Sigmoid colon (tissue), 7 donors: ENCODE results near the gene CASZ1. TPM values are rescaled to one million over a fixed set of nuclear protein-coding genes. Genes with fewer than 3 reads are reported as not detected.

Source experiments
- DNase-seq: peaks from one replicate; pipeline ENCODE4 v3.0.0-alpha.2; 2019
- H3K27ac ChIP-seq, 4 donors: fragments of 200-600 bp; sonication (generic); one replicate each; pipeline ENCODE4 v1.5.1; 2016 to 2019; ENCODE audit warnings: mild to moderate bottlenecking in 1 of 4
- H3K27me3 ChIP-seq, 3 donors: fragments of 200-600 bp; sonication (generic); one replicate each; pipeline ENCODE4 v1.5.1; 2019; ENCODE audit warnings: mild to moderate bottlenecking in 1 of 3
- H3K36me3 ChIP-seq, 4 donors: fragments of 200-600 bp; sonication (generic); one replicate each; pipeline ENCODE4 v1.5.1; 2016 to 2019
- H3K4me1 ChIP-seq, 4 donors: fragments of 200-600 bp; sonication (generic); one replicate each; pipeline ENCODE4 v1.5.1; 2017 to 2019
- H3K4me3 ChIP-seq, 4 donors: fragments of 200-600 bp; sonication (generic); one replicate each; pipeline ENCODE4 v1.5.1; 2017 to 2019; ENCODE audit warnings: mild to moderate bottlenecking in 2 of 4, moderate library complexity in 1 of 4
- H3K9me3 ChIP-seq, 4 donors: fragments of 200-600 bp in 3 of 4; sonication (generic) in 3 of 4; one replicate each; pipeline versions ENCODE4 v1.5.1 to v1.6.1; 2013 to 2019
- CTCF ChIP-seq, 4 experiments: fragments of 450-650 bp in 3 of 4; fragments of 200-600 bp in 1 of 4; IDR thresholded peaks; one replicate each; pipeline ENCODE4 v1.5.1; 2016 to 2019; ENCODE audit warnings: antibody characterized with exemption in 4 of 4, mild to moderate bottlenecking in 3 of 4, moderate library complexity in 2 of 4
- EP300 ChIP-seq, 4 donors: sonication (generic); formaldehyde crosslinking; IDR thresholded peaks; one replicate each; pipeline ENCODE4 v1.6.1; 2017; ENCODE audit warnings: antibody characterized with exemption in 4 of 4
- POLR2A ChIP-seq, 2 donors: fragments of 450-650 bp; IDR thresholded peaks; one replicate each; pipeline ENCODE4 v1.6.1; 2016; ENCODE audit warnings: antibody characterized with exemption in 2 of 2, mild to moderate bottlenecking in 2 of 2, moderate library complexity in 2 of 2
- POLR2AphosphoS5 ChIP-seq, 4 donors: sonication (generic); formaldehyde crosslinking; IDR thresholded peaks; one replicate each; pipeline ENCODE4 v1.6.1; 2017; ENCODE audit warnings: antibody characterized with exemption in 4 of 4
- WGBS, 2 donors: extraction: QIAGEN DNeasy Blood & Tissue Kit; methylation state at CpG; one replicate each; pipeline ENCODE4 v1.1.7; 2013; 5-methylcytosine and 5-hydroxymethylcytosine counted together
- intact Hi-C: fragments of 100-400 bp; cut with DNase I; formaldehyde crosslinking; loops from one replicate; pipeline ENCODE4 v1.15.1; 2023
- polyA plus RNA-seq, 3 donors: library from polyadenylated mRNA; stranded (reverse); fragments of 200-250 nt; gene quantifications; one replicate each; pipeline ENCODE4 v1.2.3, GENCODE V29; 2013
- total RNA-seq, 4 donors: library from RNA; depleted of rRNA; stranded (reverse); fragments of >200 nt; gene quantifications; one replicate each; pipeline ENCODE4 v1.1.0, GENCODE V29; 2016
- donor health status: healthy with polysubstance abuse.
- donor health status: Bipolar disorder and iron deficiency.
- donor health status: healthy.

The CASZ1 gene
- total and polyA plus RNA-seq, 7 donors = 4.2 to 47.9 (median 23.6) TPM

DNA sequence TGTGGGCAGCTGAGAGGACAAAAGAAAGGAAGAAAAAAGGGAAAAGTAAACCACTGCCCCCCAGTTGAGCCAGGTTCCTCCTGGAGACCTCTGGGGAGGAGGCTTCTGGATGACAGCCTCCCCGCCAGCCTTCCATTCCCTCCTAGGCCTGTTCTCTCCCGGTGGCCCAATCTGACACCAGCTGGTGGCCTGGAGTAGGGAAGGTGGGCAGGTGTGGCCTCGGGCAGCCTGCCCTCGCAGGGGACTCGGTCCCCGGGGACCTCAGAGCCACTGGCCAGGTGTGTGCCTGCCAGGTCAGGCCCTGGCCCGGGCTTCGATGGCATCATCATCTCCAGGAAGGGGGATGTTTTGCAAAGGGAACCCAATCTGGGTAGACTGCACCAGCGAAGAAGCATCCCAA is 159.0 kb downstream of the CASZ1 start:
- H3K4me3 ChIP-seq = no peak overlapping the region
- H3K27me3 ChIP-seq = peaks cover 0 to 4% (median 0%) of the 10 kb centered on the region in 3 donors
- intact Hi-C loops = no loop called here
- H3K36me3 ChIP-seq = peaks cover 5 to 21% (median 7%) of the 10 kb centered on the region in 4 donors
- WGBS, 2 donors = 82 to 89% methylated on average over 9 of the region's 9 CpGs
- peak; percentile 62 for DNase-seq
- TF ChIP-seq CTCF (IDR thresholded peaks at IDR 0.05) (no peak), POLR2AphosphoS5 (IDR thresholded peaks at IDR 0.05) (no peak), POLR2A (IDR thresholded peaks at IDR 0.05) (no peak), EP300 (IDR thresholded peaks at IDR 0.05) (no peak)
- no peaks in the 10 kb centered on the region for H3K9me3 ChIP-seq
- H3K27ac ChIP-seq = peak overlapping the region in 3 of 4 donors; percentile 79 to 84 (median 84)
- peaks cover 0 to 68% (median 64%) of the 10 kb centered on the region in 4 donors for H3K4me1 ChIP-seq

- intact Hi-C loops = no loop called here
- H3K36me3 ChIP-seq = peaks cover 5 to 12% (median 6%) of the 10 kb centered on the region in 4 donors
- H3K9me3 ChIP-seq = no peaks in the 10 kb centered on the region
- H3K4me3 ChIP-seq = no peak overlapping the region
- H3K4me1 ChIP-seq = peaks cover 0 to 61% (median 55%) of the 10 kb centered on the region in 4 donors
- WGBS, 2 donors = 81 to 90% methylated on average over 18 of the region's 18 CpGs
- DNase-seq = peak; percentile 86
- H3K27ac ChIP-seq = peak overlapping the region; percentile 69 to 84 (median 81)
- TF ChIP-seq POLR2AphosphoS5 (IDR thresholded peaks at IDR 0.05) (peak in 1 of 4 donors; percentile 64), EP300 (IDR thresholded peaks at IDR 0.05) (no peak), POLR2A (IDR thresholded peaks at IDR 0.05) (no peak)
- H3K27me3 ChIP-seq = peaks cover 0 to 4% (median 0%) of the 10 kb centered on the region in 3 donors
Observed at GRCh38 chr1:10635992-10636391, 160.5 kb downstream of the CASZ1 start.

DNA sequence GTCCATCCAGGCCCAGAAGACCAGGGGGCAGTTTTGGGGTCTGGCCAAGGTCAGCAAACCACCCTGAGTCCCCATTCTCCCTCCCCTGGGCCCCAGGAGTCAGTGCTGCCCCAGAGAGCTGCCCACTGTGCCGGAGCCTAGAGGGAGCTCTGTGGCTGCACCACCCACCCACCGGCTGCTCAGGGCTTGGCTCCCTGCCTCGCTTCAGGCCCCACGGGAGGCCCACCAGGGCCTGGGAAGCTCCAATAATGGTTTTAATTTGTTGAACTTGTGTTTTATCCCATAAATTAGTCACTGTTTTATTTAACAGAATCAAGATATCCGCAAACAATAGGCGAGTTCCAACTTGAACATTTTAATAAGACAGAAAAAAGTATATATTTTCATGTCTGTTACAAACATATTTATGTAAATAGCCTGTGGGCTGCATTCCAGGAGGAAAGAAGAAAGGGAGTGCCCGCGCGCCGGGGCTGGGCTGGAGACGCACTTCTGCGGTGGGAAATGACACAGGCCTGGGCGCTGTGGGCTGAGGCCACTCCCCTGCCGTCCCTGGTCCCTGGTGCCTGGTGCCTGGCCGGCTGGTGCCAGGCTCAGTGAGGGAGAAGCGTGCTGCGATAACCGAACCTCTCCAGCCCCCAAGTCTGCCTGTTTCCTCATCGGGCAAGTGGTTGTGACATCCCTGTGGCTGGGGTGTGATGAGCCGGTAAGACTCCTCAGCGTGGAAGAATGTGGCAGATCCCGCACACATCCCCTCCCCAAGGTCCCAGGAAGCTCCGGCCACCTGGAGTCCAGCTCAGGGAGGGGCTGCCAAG is 161.2 kb downstream of the CASZ1 start:
- H3K9me3 ChIP-seq = no peaks in the 10 kb centered on the region
- 16 to 59% methylated on average over 23 of the region's 23 CpGs for WGBS, 2 donors
- peak overlapping the region; percentile 69 to 84 (median 81) for H3K27ac ChIP-seq
- H3K36me3 ChIP-seq = peaks cover 5 to 14% (median 7%) of the 10 kb centered on the region in 4 donors
- no peak overlapping the region for H3K4me3 ChIP-seq
- H3K27me3 ChIP-seq = peaks cover 0 to 4% (median 0%) of the 10 kb centered on the region in 3 donors
- TF ChIP-seq POLR2AphosphoS5 (IDR thresholded peaks at IDR 0.05) (peak in 1 of 4 donors; percentile 28), EP300 (IDR thresholded peaks at IDR 0.05) (no peak), POLR2A (IDR thresholded peaks at IDR 0.05) (no peak)
- peaks cover 0 to 61% (median 52%) of the 10 kb centered on the region in 4 donors for H3K4me1 ChIP-seq
- peak; percentile 86 for DNase-seq
- intact Hi-C loops = no loop called here

DNA sequence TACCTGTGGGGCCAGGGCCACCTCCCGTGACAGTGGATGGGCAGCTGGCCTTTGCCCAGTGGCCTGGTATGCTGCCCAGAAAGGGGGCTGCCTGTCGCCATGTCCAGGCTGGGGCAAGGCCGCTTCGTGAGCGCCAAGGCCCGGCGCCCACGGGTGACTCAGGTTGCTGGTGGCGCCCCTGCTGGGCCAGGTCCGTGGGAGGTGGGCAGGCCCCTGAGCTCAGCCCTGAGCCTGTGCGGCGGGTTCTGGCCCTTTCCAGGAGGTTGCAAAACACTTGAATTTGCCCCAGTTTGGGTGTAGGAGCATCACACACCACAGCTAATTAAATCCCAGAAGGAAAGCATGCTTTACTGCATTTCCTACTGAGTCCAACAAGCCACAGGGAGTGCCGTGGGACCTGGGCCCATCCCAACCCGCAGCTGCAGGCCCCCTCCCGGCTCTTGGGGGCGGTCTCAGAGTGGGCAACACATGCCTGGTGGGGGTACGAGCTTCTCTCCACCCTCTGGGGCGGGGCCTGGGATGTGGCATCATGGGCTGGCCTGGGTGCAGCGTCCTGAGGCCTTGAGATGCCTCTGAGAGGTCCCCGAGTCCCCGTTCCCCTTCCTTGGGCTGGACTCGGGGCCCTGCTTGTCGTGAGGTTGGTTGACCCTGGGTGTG is 161.9 kb downstream of the CASZ1 start:
- DNase-seq = no peak
- intact Hi-C loops = no loop called here
- Histone ChIP-seq H3K27me3 (peaks cover 0 to 3% (median 0%) of the 10 kb centered on the region in 3 donors), H3K4me1 (peaks cover 0 to 59% (median 47%) of the 10 kb centered on the region in 4 donors), H3K4me3 (no peak overlapping the region), H3K9me3 (no peaks in the 10 kb centered on the region), H3K27ac (peak overlapping the region; percentile 69 to 84 (median 81)), H3K36me3 (peaks cover 3 to 18% (median 8%) of the 10 kb centered on the region in 4 donors)
- TF ChIP-seq POLR2AphosphoS5 (IDR thresholded peaks at IDR 0.05) = peak in 1 of 4 donors; percentile 32
- no peak for TF ChIP-seq POLR2A (IDR thresholded peaks at IDR 0.05)
- 62 to 74% methylated on average over 23 of the region's 23 CpGs for WGBS, 2 donors

DNA sequence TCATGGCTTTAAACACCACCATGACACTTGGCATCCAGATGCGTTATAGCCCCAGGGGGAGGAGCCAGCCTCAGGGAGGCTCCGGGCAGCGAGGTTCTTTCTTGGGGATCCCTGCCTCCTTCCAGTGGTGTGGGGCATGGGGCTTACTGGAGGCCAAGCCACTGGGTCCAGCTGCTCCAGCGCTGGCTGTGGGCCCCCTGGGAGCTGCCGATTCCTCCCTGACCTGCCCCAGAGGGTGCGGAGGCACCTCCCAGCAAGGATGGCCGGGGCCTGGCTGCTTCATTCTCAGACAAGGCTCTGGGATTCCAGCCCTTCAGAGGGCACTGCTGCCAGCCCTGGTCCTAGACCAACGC is 162.4 kb downstream of the CASZ1 start:
- Histone ChIP-seq H3K27ac (peak overlapping the region; percentile 69 to 84 (median 81)), H3K36me3 (peaks cover 0 to 16% (median 5%) of the 10 kb centered on the region in 4 donors), H3K9me3 (no peaks in the 10 kb centered on the region), H3K27me3 (no peaks in the 10 kb centered on the region), H3K4me3 (no peak overlapping the region), H3K4me1 (peaks cover 0 to 64% (median 50%) of the 10 kb centered on the region in 4 donors)
- TF ChIP-seq POLR2AphosphoS5 (IDR thresholded peaks at IDR 0.05) (no peak), EP300 (IDR thresholded peaks at IDR 0.05) (no peak), POLR2A (IDR thresholded peaks at IDR 0.05) (no peak)
- intact Hi-C loops = no loop called here
- DNase-seq = no peak
- WGBS, 2 donors = 90 to 93% methylated on average over 8 of the region's 8 CpGs

GRCh38 chr1:10633416-10633815 is 163.0 kb downstream of the CASZ1 start:
- WGBS, 2 donors = 94 to 96% methylated on average over 10 of the region's 10 CpGs
- no peak overlapping the region for H3K4me3 ChIP-seq
- H3K27ac ChIP-seq = peak overlapping the region in 3 of 4 donors; percentile 72 to 84 (median 84)
- intact Hi-C loops = no loop called here
- H3K9me3 ChIP-seq = no peaks in the 10 kb centered on the region
- peaks cover 0 to 14% (median 5%) of the 10 kb centered on the region in 4 donors for H3K36me3 ChIP-seq
- TF ChIP-seq POLR2A (IDR thresholded peaks at IDR 0.05) (no peak), CTCF (IDR thresholded peaks at IDR 0.05) (no peak), POLR2AphosphoS5 (IDR thresholded peaks at IDR 0.05) (no peak), EP300 (IDR thresholded peaks at IDR 0.05) (no peak)
- H3K27me3 ChIP-seq = no peaks in the 10 kb centered on the region
- peaks cover 0 to 69% (median 54%) of the 10 kb centered on the region in 4 donors for H3K4me1 ChIP-seq
- peak; percentile 58 for DNase-seq
